ENCODE measurements around the gene HDAC11. TPM values are rescaled to one million over a fixed set of nuclear protein-coding genes. Genes with fewer than 3 reads are reported as not detected.

HDAC11 gene
- total and polyA plus RNA-seq, 3 donors from 2014 or later = 33.1 to 97.7 (median 81.9) TPM

GRCh38 chr3:13532631-13533030 lies 52.5 kb downstream of the HDAC11 start:
- H3K4me1 ChIP-seq = peaks cover 2% of the 10 kb centered on the region
- H3K27ac ChIP-seq = no peak overlapping the region
- no peak overlapping the region for H3K4me3 ChIP-seq
- intact Hi-C loops (cut with DNase I; ENCODE audit: low total_unique reads) = no loop called here
- no peaks in the 10 kb centered on the region for H3K27me3 ChIP-seq
- TF ChIP-seq CTCF (IDR thresholded peaks at IDR 0.05) = no peak
- no peak for TF ChIP-seq POLR2A (IDR thresholded peaks at IDR 0.05)
- no peaks in the 10 kb centered on the region for H3K9me3 ChIP-seq
- no peaks in the 10 kb centered on the region for H3K36me3 ChIP-seq (ENCODE audit: low read depth, missing control alignments)
- no peak for DNase-seq
- 94% methylated on average over 2 to 5 of the region's 5 CpGs for WGBS, 2 donors

GRCh38 chr3:13533885-13534301 lies 53.8 kb downstream of the HDAC11 start:
- Histone ChIP-seq H3K36me3 (ENCODE audit: low read depth, missing control alignments) (no peaks in the 10 kb centered on the region), H3K9me3 (no peaks in the 10 kb centered on the region), H3K27me3 (no peaks in the 10 kb centered on the region), H3K27ac (no peak overlapping the region), H3K4me1 (peaks cover 1% of the 10 kb centered on the region), H3K4me3 (no peak overlapping the region)
- TF ChIP-seq CTCF (IDR thresholded peaks at IDR 0.05) (no peak), POLR2A (IDR thresholded peaks at IDR 0.05) (no peak)
- DNase-seq = no peak
- WGBS, 2 donors = 91 to 92% methylated on average over 8 of the region's 8 CpGs
- intact Hi-C loops (cut with DNase I; ENCODE audit: low total_unique reads) = no loop called here

- H3K9me3 ChIP-seq = no peaks in the 10 kb centered on the region
- 90 to 92% methylated on average over 4 to 10 of the region's 10 CpGs for WGBS, 2 donors
- no peak overlapping the region for H3K27ac ChIP-seq
- no peaks in the 10 kb centered on the region for H3K27me3 ChIP-seq
- intact Hi-C loops (cut with DNase I; ENCODE audit: low total_unique reads) = no loop called here
- TF ChIP-seq CTCF (IDR thresholded peaks at IDR 0.05) (no peak), POLR2A (IDR thresholded peaks at IDR 0.05) (no peak)
- H3K4me1 ChIP-seq = peaks cover 9% of the 10 kb centered on the region
- DNase-seq = no peak
- no peaks in the 10 kb centered on the region for H3K36me3 ChIP-seq (ENCODE audit: low read depth, missing control alignments)
- no peak overlapping the region for H3K4me3 ChIP-seq
These were observed 55.4 kb downstream of the HDAC11 start for GRCh38 chr3:13535526-13535875.

GRCh38 chr3:13535905-13536304 lies 55.8 kb downstream of the HDAC11 start:
- TF ChIP-seq POLR2A (IDR thresholded peaks at IDR 0.05) (no peak), CTCF (IDR thresholded peaks at IDR 0.05) (no peak)
- DNase-seq = no peak
- intact Hi-C loops (cut with DNase I; ENCODE audit: low total_unique reads) = no loop called here
- WGBS, 2 donors = 78 to 86% methylated on average over 6 to 9 of the region's 9 CpGs
- Histone ChIP-seq H3K27ac (no peak overlapping the region), H3K36me3 (ENCODE audit: low read depth, missing control alignments) (no peaks in the 10 kb centered on the region), H3K4me1 (peaks cover 10% of the 10 kb centered on the region), H3K4me3 (no peak overlapping the region), H3K9me3 (no peaks in the 10 kb centered on the region), H3K27me3 (no peaks in the 10 kb centered on the region)

GRCh38 chr3:13536432-13536831 lies 56.3 kb downstream of the HDAC11 start:
- intact Hi-C loops (cut with DNase I; ENCODE audit: low total_unique reads) = no loop called here
- Histone ChIP-seq H3K4me3 (no peak overlapping the region), H3K27ac (no peak overlapping the region), H3K27me3 (no peaks in the 10 kb centered on the region), H3K9me3 (no peaks in the 10 kb centered on the region), H3K36me3 (ENCODE audit: low read depth, missing control alignments) (no peaks in the 10 kb centered on the region), H3K4me1 (peaks cover 10% of the 10 kb centered on the region)
- 86 to 98% methylated on average over 3 of the region's 3 CpGs for WGBS, 2 donors
- DNase-seq = no peak
- TF ChIP-seq CTCF (IDR thresholded peaks at IDR 0.05) (no peak), POLR2A (IDR thresholded peaks at IDR 0.05) (no peak)
